Measurements from ENCODE around the gene URB1. TPM values are rescaled to one million over a fixed set of nuclear protein-coding genes. Genes with fewer than 3 reads are reported as not detected.
A peak's percentile ranks its signal among the peaks of the same experiment; 100 is the strongest.

The URB1 gene
- total RNA-seq, 1 donor from 2014 or later, result 21.4 TPM

DNA sequence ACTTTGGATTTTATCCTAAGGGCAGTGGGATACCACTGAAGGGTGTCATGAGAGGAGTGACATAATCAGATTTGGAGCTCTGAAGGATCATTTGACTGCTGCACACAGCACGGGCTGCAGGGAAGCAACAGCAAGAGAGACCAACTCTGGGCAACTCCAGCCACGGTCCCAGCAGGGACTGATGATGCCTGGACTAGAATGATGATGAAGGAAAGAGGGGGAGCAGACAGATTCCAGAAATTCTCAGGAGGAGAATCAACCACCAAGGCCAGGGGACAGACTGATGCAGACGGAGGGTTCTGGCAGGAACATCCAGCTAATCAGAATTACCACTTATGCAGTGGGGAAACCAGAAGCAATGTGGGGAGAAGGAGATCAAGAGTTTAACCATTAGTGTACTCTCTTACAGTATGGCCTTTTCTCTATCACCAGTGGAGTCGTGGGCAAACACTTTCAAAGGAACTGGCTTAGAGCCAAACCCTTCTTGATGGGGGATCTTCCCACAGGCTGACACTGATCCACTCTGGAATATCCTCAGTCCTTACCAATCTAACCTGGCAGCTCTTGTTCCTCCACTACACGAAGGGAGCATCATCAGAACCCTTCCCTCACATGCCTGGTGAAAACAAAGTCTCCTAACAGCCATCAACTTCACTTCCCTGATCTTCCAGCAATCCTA lies 3.3 kb downstream of the URB1 start:
- H3K9me3 ChIP-seq (ENCODE audit: control insufficient read depth in 3 of 3, low read length in 3 of 3), result no peaks in the 10 kb centered on the region

GRCh38 chr21:32388306-32388705 lies 4.5 kb downstream of the URB1 start:
- H3K4me1 ChIP-seq (ENCODE audit: control insufficient read depth in 3 of 3, insufficient read depth in 3 of 3, low read length in 3 of 3), result peaks cover 12 to 30% (median 26%) of the 10 kb centered on the region in 3 donors
- no peak overlapping the region for H3K27ac ChIP-seq (ENCODE audit: low read depth, low read length)

More for the DNA sequence above, 3.3 kb downstream of the URB1 start:
- peaks cover 17 to 34% (median 30%) of the 10 kb centered on the region in 3 donors for H3K4me1 ChIP-seq (ENCODE audit: control insufficient read depth in 3 of 3, insufficient read depth in 3 of 3, low read length in 3 of 3)
- no peak overlapping the region for H3K27ac ChIP-seq (ENCODE audit: low read depth, low read length)
- no peak overlapping the region for H3K4me3 ChIP-seq (ENCODE audit: low read length in 3 of 3)
- H3K9ac ChIP-seq (ENCODE audit: low read depth in 1 of 3, low read length in 3 of 3), result no peak overlapping the region
- no peaks in the 10 kb centered on the region for H3K27me3 ChIP-seq (ENCODE audit: control insufficient read depth in 3 of 3, insufficient read depth in 3 of 3, low read length in 3 of 3)
- peaks cover 0 to 6% (median 2%) of the 10 kb centered on the region in 3 donors for H3K36me3 ChIP-seq (ENCODE audit: control insufficient read depth in 3 of 3, insufficient read depth in 3 of 3, low read length in 3 of 3)

GRCh38 chr21:32387151-32387550 lies 5.7 kb downstream of the URB1 start:
- Histone ChIP-seq H3K36me3 (ENCODE audit: control insufficient read depth in 3 of 3, insufficient read depth in 3 of 3, low read length in 3 of 3) (peaks cover 18 to 26% (median 21%) of the 10 kb centered on the region in 3 donors), H3K27ac (ENCODE audit: low read depth, low read length) (no peak overlapping the region), H3K4me1 (ENCODE audit: control insufficient read depth in 3 of 3, insufficient read depth in 3 of 3, low read length in 3 of 3) (peaks cover 7 to 25% (median 21%) of the 10 kb centered on the region in 3 donors), H3K9ac (ENCODE audit: low read depth in 1 of 3, low read length in 3 of 3) (no peak overlapping the region), H3K9me3 (ENCODE audit: control insufficient read depth in 3 of 3, low read length in 3 of 3) (no peaks in the 10 kb centered on the region), H3K27me3 (ENCODE audit: control insufficient read depth in 3 of 3, insufficient read depth in 3 of 3, low read length in 3 of 3) (no peaks in the 10 kb centered on the region), H3K4me3 (ENCODE audit: low read length in 3 of 3) (no peak overlapping the region)

More at GRCh38 chr21:32388306-32388705, 4.5 kb downstream of the URB1 start:
- Histone ChIP-seq H3K36me3 (ENCODE audit: control insufficient read depth in 3 of 3, insufficient read depth in 3 of 3, low read length in 3 of 3) (peaks cover 10 to 17% (median 10%) of the 10 kb centered on the region in 3 donors), H3K4me3 (ENCODE audit: low read length in 3 of 3) (no peak overlapping the region), H3K9me3 (ENCODE audit: control insufficient read depth in 3 of 3, low read length in 3 of 3) (no peaks in the 10 kb centered on the region), H3K27me3 (ENCODE audit: control insufficient read depth in 3 of 3, insufficient read depth in 3 of 3, low read length in 3 of 3) (no peaks in the 10 kb centered on the region), H3K9ac (ENCODE audit: low read depth in 1 of 3, low read length in 3 of 3) (no peak overlapping the region)

DNA sequence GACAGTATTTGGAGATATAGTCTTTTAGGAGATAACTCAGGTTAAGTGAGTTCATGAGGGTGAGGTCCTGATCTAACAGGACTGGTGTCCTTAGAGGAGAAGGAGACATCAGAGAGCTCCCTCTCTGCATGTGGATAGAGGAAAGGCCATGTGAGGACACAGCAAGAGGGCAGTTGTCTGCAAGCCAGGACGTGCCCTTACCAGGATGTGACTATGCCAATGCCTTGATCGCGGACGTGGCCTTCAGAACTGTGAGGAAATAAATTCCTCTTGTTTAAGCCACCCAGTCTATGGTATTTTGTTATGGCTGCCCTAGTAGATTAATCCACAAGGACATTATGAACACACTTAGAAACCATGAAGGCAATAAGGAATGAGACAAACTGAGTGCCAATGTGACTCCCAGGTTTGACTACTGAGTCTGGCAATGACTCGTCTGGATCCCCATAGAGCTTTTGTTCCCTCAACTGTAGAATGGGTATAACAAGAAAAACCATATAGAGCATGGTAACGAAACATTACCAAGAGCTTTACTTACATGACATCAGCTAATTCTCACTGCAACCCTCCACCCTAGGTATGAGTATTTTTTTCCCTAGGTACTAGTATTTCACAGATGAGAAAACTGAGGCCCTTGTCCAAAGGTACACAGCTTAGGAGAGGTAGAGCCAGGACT lies 6.5 kb downstream of the URB1 start:
- Histone ChIP-seq H3K27ac (ENCODE audit: low read depth, low read length) (no peak overlapping the region), H3K36me3 (ENCODE audit: control insufficient read depth in 3 of 3, insufficient read depth in 3 of 3, low read length in 3 of 3) (peaks cover 18 to 26% (median 21%) of the 10 kb centered on the region in 3 donors), H3K9me3 (ENCODE audit: control insufficient read depth in 3 of 3, low read length in 3 of 3) (no peaks in the 10 kb centered on the region), H3K9ac (ENCODE audit: low read depth in 1 of 3, low read length in 3 of 3) (no peak overlapping the region), H3K4me1 (ENCODE audit: control insufficient read depth in 3 of 3, insufficient read depth in 3 of 3, low read length in 3 of 3) (peaks cover 0 to 17% (median 14%) of the 10 kb centered on the region in 3 donors), H3K4me3 (ENCODE audit: low read length in 3 of 3) (peak overlapping the region in 1 of 3 donors; percentile 8), H3K27me3 (ENCODE audit: control insufficient read depth in 3 of 3, insufficient read depth in 3 of 3, low read length in 3 of 3) (no peaks in the 10 kb centered on the region)

GRCh38 chr21:32383812-32384211 lies 9.0 kb downstream of the URB1 start:
- Histone ChIP-seq H3K4me3 (ENCODE audit: low read length in 3 of 3) (no peak overlapping the region), H3K9ac (ENCODE audit: low read depth in 1 of 3, low read length in 3 of 3) (no peak overlapping the region), H3K27ac (ENCODE audit: low read depth, low read length) (no peak overlapping the region), H3K4me1 (ENCODE audit: control insufficient read depth in 3 of 3, insufficient read depth in 3 of 3, low read length in 3 of 3) (peaks cover 0 to 17% (median 15%) of the 10 kb centered on the region in 3 donors), H3K9me3 (ENCODE audit: control insufficient read depth in 3 of 3, low read length in 3 of 3) (no peaks in the 10 kb centered on the region), H3K36me3 (ENCODE audit: control insufficient read depth in 3 of 3, insufficient read depth in 3 of 3, low read length in 3 of 3) (peaks cover 21 to 37% (median 22%) of the 10 kb centered on the region in 3 donors), H3K27me3 (ENCODE audit: control insufficient read depth in 3 of 3, insufficient read depth in 3 of 3, low read length in 3 of 3) (no peaks in the 10 kb centered on the region)

DNA sequence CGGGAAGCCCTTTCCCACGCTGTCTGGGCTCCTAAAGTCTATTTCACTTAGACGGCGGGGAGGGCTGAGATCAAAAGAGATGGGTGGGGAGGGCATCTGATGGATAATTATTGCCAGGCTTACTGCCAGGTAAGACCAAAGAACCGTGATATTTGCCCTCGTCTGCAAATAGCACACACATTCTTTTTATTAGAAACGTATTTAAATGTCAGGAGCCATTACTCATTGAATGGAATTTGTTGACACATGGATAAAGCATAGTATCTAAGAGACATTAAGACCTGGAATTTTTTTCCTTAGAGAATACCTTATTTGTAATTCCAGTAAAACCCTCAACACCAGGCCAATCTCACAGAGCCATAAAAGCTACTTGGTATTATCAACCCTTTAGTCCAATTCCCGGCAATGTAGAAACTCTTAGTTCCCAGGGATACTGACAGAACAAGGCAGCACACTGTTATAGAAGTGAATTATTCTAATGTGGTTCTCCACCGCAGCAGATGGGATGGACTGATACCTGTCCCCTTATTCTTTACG lies 10.6 kb downstream of the URB1 start:
- Histone ChIP-seq H3K36me3 (ENCODE audit: control insufficient read depth in 3 of 3, insufficient read depth in 3 of 3, low read length in 3 of 3) (peaks cover 18 to 44% (median 35%) of the 10 kb centered on the region in 3 donors), H3K27ac (ENCODE audit: low read depth, low read length) (no peak overlapping the region)

GRCh38 chr21:32381571-32381970 lies 11.2 kb downstream of the URB1 start:
- Histone ChIP-seq H3K4me1 (ENCODE audit: control insufficient read depth in 3 of 3, insufficient read depth in 3 of 3, low read length in 3 of 3) (peaks cover 0 to 21% (median 15%) of the 10 kb centered on the region in 3 donors), H3K36me3 (ENCODE audit: control insufficient read depth in 3 of 3, insufficient read depth in 3 of 3, low read length in 3 of 3) (peaks cover 18 to 44% (median 38%) of the 10 kb centered on the region in 3 donors), H3K27me3 (ENCODE audit: control insufficient read depth in 3 of 3, insufficient read depth in 3 of 3, low read length in 3 of 3) (no peaks in the 10 kb centered on the region), H3K4me3 (ENCODE audit: low read length in 3 of 3) (no peak overlapping the region), H3K9me3 (ENCODE audit: control insufficient read depth in 3 of 3, low read length in 3 of 3) (no peaks in the 10 kb centered on the region), H3K27ac (ENCODE audit: low read depth, low read length) (no peak overlapping the region), H3K9ac (ENCODE audit: low read depth in 1 of 3, low read length in 3 of 3) (no peak overlapping the region)

More for the DNA sequence above, 10.6 kb downstream of the URB1 start:
- no peak overlapping the region for H3K9ac ChIP-seq (ENCODE audit: low read depth in 1 of 3, low read length in 3 of 3)
- no peaks in the 10 kb centered on the region for H3K27me3 ChIP-seq (ENCODE audit: control insufficient read depth in 3 of 3, insufficient read depth in 3 of 3, low read length in 3 of 3)
- peaks cover 0 to 25% (median 18%) of the 10 kb centered on the region in 3 donors for H3K4me1 ChIP-seq (ENCODE audit: control insufficient read depth in 3 of 3, insufficient read depth in 3 of 3, low read length in 3 of 3)
- H3K4me3 ChIP-seq (ENCODE audit: low read length in 3 of 3), result no peak overlapping the region
- no peaks in the 10 kb centered on the region for H3K9me3 ChIP-seq (ENCODE audit: control insufficient read depth in 3 of 3, low read length in 3 of 3)

GRCh38 chr21:32380940-32381339 lies 11.9 kb downstream of the URB1 start:
- Histone ChIP-seq H3K9ac (ENCODE audit: low read depth in 1 of 3, low read length in 3 of 3) (no peak overlapping the region), H3K27me3 (ENCODE audit: control insufficient read depth in 3 of 3, insufficient read depth in 3 of 3, low read length in 3 of 3) (no peaks in the 10 kb centered on the region), H3K9me3 (ENCODE audit: control insufficient read depth in 3 of 3, low read length in 3 of 3) (no peaks in the 10 kb centered on the region), H3K4me3 (ENCODE audit: low read length in 3 of 3) (no peak overlapping the region), H3K27ac (ENCODE audit: low read depth, low read length) (no peak overlapping the region), H3K36me3 (ENCODE audit: control insufficient read depth in 3 of 3, insufficient read depth in 3 of 3, low read length in 3 of 3) (peaks cover 18 to 44% (median 39%) of the 10 kb centered on the region in 3 donors), H3K4me1 (ENCODE audit: control insufficient read depth in 3 of 3, insufficient read depth in 3 of 3, low read length in 3 of 3) (peaks cover 0 to 15% (median 10%) of the 10 kb centered on the region in 3 donors)

GRCh38 chr21:32378956-32379355 lies 13.9 kb downstream of the URB1 start:
- H3K9me3 ChIP-seq (ENCODE audit: control insufficient read depth in 3 of 3, low read length in 3 of 3), result no peaks in the 10 kb centered on the region
- H3K9ac ChIP-seq (ENCODE audit: low read depth in 1 of 3, low read length in 3 of 3), result no peak overlapping the region
- H3K36me3 ChIP-seq (ENCODE audit: control insufficient read depth in 3 of 3, insufficient read depth in 3 of 3, low read length in 3 of 3), result peaks cover 17 to 42% (median 37%) of the 10 kb centered on the region in 3 donors
- H3K27ac ChIP-seq (ENCODE audit: low read depth, low read length), result peak overlapping the region; percentile 72
- no peaks in the 10 kb centered on the region for H3K27me3 ChIP-seq (ENCODE audit: control insufficient read depth in 3 of 3, insufficient read depth in 3 of 3, low read length in 3 of 3)
- H3K4me3 ChIP-seq (ENCODE audit: low read length in 3 of 3), result no peak overlapping the region
- peaks cover 0 to 14% (median 10%) of the 10 kb centered on the region in 3 donors for H3K4me1 ChIP-seq (ENCODE audit: control insufficient read depth in 3 of 3, insufficient read depth in 3 of 3, low read length in 3 of 3)

- Histone ChIP-seq H3K27ac (ENCODE audit: low read depth, low read length) (peak overlapping the region; percentile 72), H3K9ac (ENCODE audit: low read depth in 1 of 3, low read length in 3 of 3) (no peak overlapping the region), H3K4me1 (ENCODE audit: control insufficient read depth in 3 of 3, insufficient read depth in 3 of 3, low read length in 3 of 3) (peaks cover 0 to 14% (median 10%) of the 10 kb centered on the region in 3 donors), H3K27me3 (ENCODE audit: control insufficient read depth in 3 of 3, insufficient read depth in 3 of 3, low read length in 3 of 3) (no peaks in the 10 kb centered on the region), H3K36me3 (ENCODE audit: control insufficient read depth in 3 of 3, insufficient read depth in 3 of 3, low read length in 3 of 3) (peaks cover 8 to 32% (median 28%) of the 10 kb centered on the region in 3 donors), H3K4me3 (ENCODE audit: low read length in 3 of 3) (no peak overlapping the region), H3K9me3 (ENCODE audit: control insufficient read depth in 3 of 3, low read length in 3 of 3) (no peaks in the 10 kb centered on the region)
Observed at GRCh38 chr21:32377991-32378390, 14.8 kb downstream of the URB1 start.

Measured in skeletal muscle tissue (tissue), 4 donors.